GM23338 (cell line): ENCODE data around the gene ANO6.

ENCODE experiments used
- CTCF ChIP-seq, 2 experiments: fragments of 200-600 bp in 1 of 2; sonication (generic) in 1 of 2; conservative IDR thresholded peaks; 2 replicates each; pipeline versions ENCODE4 v1.5.1 to v1.6.1; 2016 to 2017; ENCODE audit warnings: antibody characterized with exemption in 2 of 2, low read depth in 2 of 2, mild to moderate bottlenecking in 2 of 2, moderate library complexity in 1 of 2
- ETS1 ChIP-seq: IDR thresholded peaks from 2 replicates; pipeline ENCODE4 v1.6.1; 2016; ENCODE audit warnings: antibody characterized with exemption
- EZH2 ChIP-seq: fragments of 200-600 bp; sonication (generic); IDR thresholded peaks from one replicate; pipeline ENCODE4 v1.8.0; 2017; ENCODE audit warnings: antibody characterized with exemption, mild to moderate bottlenecking, low read depth; ENCODE audit not compliant: unreplicated experiment
- EZH2phosphoT487 ChIP-seq: fragments of 200-600 bp; sonication (generic); IDR thresholded peaks from one replicate; pipeline ENCODE4 v1.8.1; 2018; ENCODE audit warnings: antibody characterized with exemption; ENCODE audit not compliant: unreplicated experiment
- NANOG ChIP-seq: IDR thresholded peaks from 2 replicates; pipeline ENCODE4 v1.6.1; 2016; ENCODE audit warnings: antibody characterized with exemption, borderline replicate concordance
- POLR2AphosphoS5 ChIP-seq: IDR thresholded peaks from 2 replicates; pipeline ENCODE4 v1.6.1; 2016; ENCODE audit warnings: antibody characterized with exemption, low read depth
- REST ChIP-seq: IDR thresholded peaks from one replicate; pipeline ENCODE4 v1.6.1; 2018; ENCODE audit warnings: antibody characterized with exemption; ENCODE audit not compliant: unreplicated experiment
- ZNF114 ChIP-seq: fragments of 250-450 bp; sonication (Bioruptor Pico); IDR thresholded peaks from 2 replicates; pipeline ENCODE4 v1.5.0; 2020; ENCODE audit warnings: mild to moderate bottlenecking, moderate library complexity
- ZNF331 ChIP-seq: fragments of 250-450 bp; sonication (Bioruptor Pico); IDR thresholded peaks from 2 replicates; pipeline ENCODE4 v1.5.0; 2020; ENCODE audit warnings: low read depth, mild to moderate bottlenecking, moderate library complexity

GRCh38 chr12:45433441-45433868 is 217.6 kb downstream of the ANO6 start:
- TF ChIP-seq CTCF (conservative IDR thresholded peaks at IDR 0.05; ENCODE audit: low read depth in 2 of 2), result no peak
- no peak for TF ChIP-seq ZNF114 (CRISPR knock-in tag)
- TF ChIP-seq ZNF331, result no peak
- TF ChIP-seq EZH2phosphoT487, result no peak
- no peak for TF ChIP-seq POLR2AphosphoS5
- TF ChIP-seq EZH2, result no peak
- TF ChIP-seq REST, result no peak
- no peak for TF ChIP-seq ETS1
- no peak for TF ChIP-seq NANOG
